SK-N-SH (cell line): Measurements from ENCODE around the gene SPOCK1. TPM values are rescaled to one million over a fixed set of nuclear protein-coding genes. Genes with fewer than 3 reads are reported as not detected.

Experiments
- CTCF ChIA-PET: fragments of 300-600, 350-600 bp; formaldehyde crosslinking; extraction: SDS; loops from one replicate; lab custom pipeline; 2021; lab: Yijun Ruan, JAX
- POLR2A ChIA-PET: fragments of 350-600 bp; sonication (Branson Sonifier 250); formaldehyde crosslinking; extraction: SDS; loops from one replicate; lab custom pipeline; 2020; ENCODE audit warnings: antibody characterized with exemption, inconsistent platforms; lab: Yijun Ruan, JAX
- DNase-seq: peaks from one replicate; pipeline ENCODE4 v3.0.0; 2012
- H2AFZ ChIP-seq: fragments of 200-600 bp; sonication (generic); 2 replicates; pipeline ENCODE4 v1.8.1; 2016; ENCODE audit warnings: antibody characterized with exemption, mild to moderate bottlenecking, low read depth
- H3F3A ChIP-seq: fragments of 200-600 bp; sonication (generic); replicated peaks from 2 replicates; pipeline ENCODE3; 2016; ENCODE audit warnings: antibody characterized with exemption, mild to moderate bottlenecking; ENCODE audit not compliant: insufficient read depth
- H3K27ac ChIP-seq, 2 experiments: fragments of 200-500 bp in 1 of 2; fragments of 200-600 bp in 1 of 2; sonication (Bioruptor generic) in 1 of 2; sonication (generic), shearing (Covaris generic) in 1 of 2; 2 replicates each; pipeline versions ENCODE4 v1.5.1 to v1.6.1; 2014 to 2016; ENCODE audit warnings: low read depth in 2 of 2, inconsistent platforms in 1 of 2, low read length in 1 of 2, mild to moderate bottlenecking in 1 of 2, mixed read lengths in 1 of 2
- H3K27me3 ChIP-seq: fragments of 200-600 bp; sonication (generic), shearing (Covaris generic); 2 replicates; pipeline ENCODE4 v1.6.1; 2016; ENCODE audit warnings: mixed run types; ENCODE audit not compliant: insufficient read depth
- H3K36me3 ChIP-seq, 2 experiments: fragments of 200-500 bp in 1 of 2; fragments of 200-600 bp in 1 of 2; sonication (Bioruptor generic) in 1 of 2; sonication (generic) in 1 of 2; replicated peaks in 1 of 2; 2 replicates each; pipeline versions ENCODE3 to v1.5.1; 2014 to 2016; ENCODE audit warnings: low read length in 1 of 2, mild to moderate bottlenecking in 1 of 2; ENCODE audit not compliant: insufficient read depth in 2 of 2, control insufficient read depth in 1 of 2
- H3K4me1 ChIP-seq, 2 experiments: fragments of 200-500 bp in 1 of 2; fragments of 200-600 bp in 1 of 2; sonication (Bioruptor generic) in 1 of 2; sonication (generic), shearing (Covaris generic) in 1 of 2; 2 replicates each; pipeline versions ENCODE4 v1.5.1 to v1.6.1; 2014 to 2016; ENCODE audit warnings: low read depth in 1 of 2, low read length in 1 of 2, mixed run types in 1 of 2; ENCODE audit not compliant: insufficient read depth in 2 of 2, control insufficient read depth in 1 of 2
- H3K4me2 ChIP-seq: fragments of 200-600 bp; sonication (generic), shearing (Covaris generic); 2 replicates; pipeline ENCODE4 v1.6.1; 2017; ENCODE audit warnings: mixed run types
- H3K4me3 ChIP-seq, 2 experiments: fragments of 200-500 bp in 1 of 2; fragments of 200-600 bp in 1 of 2; sonication (Bioruptor generic) in 1 of 2; sonication (generic), shearing (Covaris generic) in 1 of 2; 2 replicates each; pipeline versions ENCODE4 v1.5.1 to v1.8.1; 2014 to 2016; ENCODE audit warnings: low read depth in 2 of 2, inconsistent platforms in 1 of 2, low read length in 1 of 2, mild to moderate bottlenecking in 1 of 2, mixed read lengths in 1 of 2, moderate library complexity in 1 of 2
- H3K79me2 ChIP-seq: fragments of 200-600 bp; sonication (generic); 2 replicates; pipeline ENCODE4 v1.8.1; 2017; ENCODE audit warnings: mild to moderate bottlenecking; ENCODE audit not compliant: insufficient read depth
- H3K9ac ChIP-seq: fragments of 200-600 bp; sonication (generic); 2 replicates; pipeline ENCODE4 v1.6.1; 2017; ENCODE audit warnings: mixed run types
- H3K9me2 ChIP-seq: fragments of 200-600 bp; sonication (generic); 2 replicates; pipeline ENCODE4 v1.6.1; 2017; ENCODE audit warnings: mixed run types
- H3K9me3 ChIP-seq: fragments of 200-600 bp; sonication (generic); 2 replicates; pipeline ENCODE4 v1.6.1; 2017; ENCODE audit warnings: mixed run types, mild to moderate bottlenecking, moderate library complexity
- H4K20me1 ChIP-seq: fragments of 200-600 bp; sonication (generic); 2 replicates; pipeline ENCODE4 v1.6.1; 2017; ENCODE audit warnings: mild to moderate bottlenecking, mixed run types; ENCODE audit not compliant: insufficient read depth
- CTCF ChIP-seq: fragments of 200-600 bp; sonication (generic); IDR thresholded peaks from 2 replicates; pipeline ENCODE4 v1.6.1; 2017; ENCODE audit warnings: antibody characterized with exemption, mild to moderate bottlenecking, moderate library complexity
- ELF1 ChIP-seq: IDR thresholded peaks from 2 replicates; pipeline ENCODE4 v1.4.0; 2012
- EZH2phosphoT487 ChIP-seq: fragments of 200-600 bp; sonication (generic); IDR thresholded peaks from 2 replicates; pipeline ENCODE4 v1.6.1; 2017; ENCODE audit warnings: low read depth, mixed run types, mild to moderate bottlenecking, antibody characterized with exemption, moderate library complexity, borderline replicate concordance
- FOXJ3 ChIP-seq: sonication (generic); formaldehyde crosslinking; IDR thresholded peaks from 2 replicates; pipeline ENCODE4 v1.5.1; 2020; ENCODE audit warnings: mild to moderate bottlenecking, missing genetic modification reagents
- FOXM1 ChIP-seq: IDR thresholded peaks from 2 replicates; pipeline ENCODE4 v1.4.0; 2012; ENCODE audit warnings: low read depth, mild to moderate bottlenecking
- GABPA ChIP-seq: IDR thresholded peaks from 2 replicates; pipeline ENCODE4 v1.4.0; 2012; ENCODE audit warnings: low read depth, mild to moderate bottlenecking
- MAX ChIP-seq: IDR thresholded peaks from 2 replicates; pipeline ENCODE4 v1.4.0; 2012; ENCODE audit warnings: low read depth
- MXI1 ChIP-seq: IDR thresholded peaks from 2 replicates; pipeline ENCODE4 v1.6.1; 2012; ENCODE audit warnings: mild to moderate bottlenecking, low read depth, low read length, improper control_type of control experiment
- PBX3 ChIP-seq: IDR thresholded peaks from 2 replicates; pipeline ENCODE4; 2012
- RFX5 ChIP-seq: IDR thresholded peaks from 2 replicates; pipeline ENCODE4 v1.6.1; 2012; ENCODE audit warnings: mild to moderate bottlenecking, improper control_type of control experiment, low read length
- RXRA ChIP-seq: IDR thresholded peaks from 2 replicates; pipeline ENCODE4 v1.4.0; 2012; ENCODE audit warnings: low read depth, mild to moderate bottlenecking, borderline replicate concordance
- SIN3A ChIP-seq: IDR thresholded peaks from 2 replicates; pipeline ENCODE4 v1.6.1; 2012; ENCODE audit warnings: low read depth, mild to moderate bottlenecking, low read length, moderate library complexity, borderline replicate concordance
- SMC3 ChIP-seq: IDR thresholded peaks from 2 replicates; pipeline ENCODE4 v1.6.1; 2012; ENCODE audit warnings: low read depth, low read length, improper control_type of control experiment
- YY1 ChIP-seq: IDR thresholded peaks from 2 replicates; pipeline ENCODE4 v1.4.0; 2012; ENCODE audit warnings: low read depth, mild to moderate bottlenecking
- ZBTB33 ChIP-seq: IDR thresholded peaks from 2 replicates; pipeline ENCODE4 v1.4.0; 2012; ENCODE audit warnings: low read depth, borderline replicate concordance
- WGBS: methylation state at CpG from one replicate; pipeline ENCODE4 v1.1.6; 2017; ENCODE audit warnings: low lambda C conversion rate; 5-methylcytosine and 5-hydroxymethylcytosine counted together
- polyA plus RNA-seq, 3 experiments: library from polyadenylated mRNA; depleted of rRNA; stranded (reverse); fragments of >200 nt; gene quantifications; 2 replicates each; pipeline ENCODE4 v1.2.3, GENCODE V29; 2012
- TF ChIP-seq, protein P1 (sequence below): fragments of 150-350 bp; IDR thresholded peaks from 2 replicates; pipeline ENCODE4 v1.6.1; 2016; ENCODE audit warnings: mild to moderate bottlenecking, low read depth, low read length

Gene SPOCK1
- polyA plus RNA-seq, 1 of the 3 experiments (the other 2 are of a cell fraction): 11.3 TPM

DNA sequence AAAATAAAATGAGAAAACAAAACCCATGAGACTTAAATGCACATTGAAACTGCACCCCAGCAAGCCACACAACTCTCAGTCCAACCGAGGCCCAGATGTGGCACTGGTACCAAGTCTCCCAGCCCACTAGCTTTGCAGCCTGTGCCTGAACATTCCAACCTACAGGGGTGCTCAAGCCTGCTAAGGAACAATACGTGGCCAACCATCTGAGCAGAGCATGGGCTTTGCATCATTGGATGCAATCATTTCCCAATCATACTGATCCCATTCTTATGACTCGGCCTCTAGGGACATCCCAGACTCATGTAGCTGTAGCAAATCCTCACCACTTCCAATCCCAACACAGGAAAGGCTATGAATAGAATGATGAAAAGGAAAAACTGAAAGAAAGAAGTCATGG lies 297.2 kb downstream of the SPOCK1 start:
- Histone ChIP-seq H2AFZ (no peak overlapping the region), H3F3A (peaks cover 7% of the 10 kb centered on the region), H3K4me2 (no peak overlapping the region), H3K4me1 (peaks cover 4 to 17% of the 10 kb centered on the region in 2 experiments; a peak in 2 of 4 replicates), H4K20me1 (no peaks in the 10 kb centered on the region), H3K9ac (no peak overlapping the region), H3K36me3 (no peaks in the 10 kb centered on the region), H3K4me3 (no peak overlapping the region), H3K9me3 (no peaks in the 10 kb centered on the region), H3K9me2 (no peaks in the 10 kb centered on the region), H3K27ac (no peak overlapping the region), H3K79me2 (no peaks in the 10 kb centered on the region; the same call in 1 of the 2 replicates), H3K27me3 (no peaks in the 10 kb centered on the region)
- ChIA-PET POLR2A (no interaction called here), CTCF (interaction anchor here (0.8 to 1.6 kb wide), 3 partner anchors 17 to 20 kb away, joined by 3 to 5 read pairs (median 3); no protein-coding TSS in a partner anchor)
- WGBS: 29% methylated on average over 2 of the region's 3 CpGs
- TF ChIP-seq FOXJ3: no peak
- TF ChIP-seq ZBTB33: no peak
- TF ChIP-seq SMC3: no peak
- no peak for TF ChIP-seq RXRA
- peak; percentile 52 for TF ChIP-seq CTCF
- TF ChIP-seq GABPA: no peak
- TF ChIP-seq EZH2phosphoT487: no peak
- TF ChIP-seq RFX5: no peak
- DNase-seq: no peak

GRCh38 chr5:137200906-137201700 lies 298.0 kb downstream of the SPOCK1 start:
- no peak for DNase-seq
- WGBS: 47% methylated on average over 5 of the region's 5 CpGs
- H3F3A ChIP-seq: peaks cover 7% of the 10 kb centered on the region
- H3K79me2 ChIP-seq: no peaks in the 10 kb centered on the region; the same call in 1 of the 2 replicates
- H3K9me2 ChIP-seq: no peaks in the 10 kb centered on the region
- H3K27me3 ChIP-seq: no peaks in the 10 kb centered on the region
- ChIA-PET POLR2A (no interaction called here), CTCF (interaction anchor here (0.8 to 1.6 kb wide), 2 partner anchors 17 to 19 kb away, joined by 3 to 5 read pairs; no protein-coding TSS in a partner anchor)
- no peak overlapping the region for H3K9ac ChIP-seq
- H3K27ac ChIP-seq: no peak overlapping the region
- no peaks in the 10 kb centered on the region for H3K36me3 ChIP-seq
- H3K4me2 ChIP-seq: no peak overlapping the region
- no peaks in the 10 kb centered on the region for H3K9me3 ChIP-seq
- H2AFZ ChIP-seq: no peak overlapping the region
- no peaks in the 10 kb centered on the region for H4K20me1 ChIP-seq
- H3K4me3 ChIP-seq: no peak overlapping the region
- H3K4me1 ChIP-seq: peaks cover 2 to 12% of the 10 kb centered on the region in 2 experiments; a peak in 2 of 4 replicates
- TF ChIP-seq RFX5 (no peak), SMC3 (no peak), RXRA (no peak), SIN3A (no peak), MXI1 (no peak), FOXM1 (no peak), YY1 (no peak), MAX (no peak), ELF1 (no peak), PBX3 (no peak), EZH2phosphoT487 (no peak)
- TF ChIP-seq, protein P1, sequence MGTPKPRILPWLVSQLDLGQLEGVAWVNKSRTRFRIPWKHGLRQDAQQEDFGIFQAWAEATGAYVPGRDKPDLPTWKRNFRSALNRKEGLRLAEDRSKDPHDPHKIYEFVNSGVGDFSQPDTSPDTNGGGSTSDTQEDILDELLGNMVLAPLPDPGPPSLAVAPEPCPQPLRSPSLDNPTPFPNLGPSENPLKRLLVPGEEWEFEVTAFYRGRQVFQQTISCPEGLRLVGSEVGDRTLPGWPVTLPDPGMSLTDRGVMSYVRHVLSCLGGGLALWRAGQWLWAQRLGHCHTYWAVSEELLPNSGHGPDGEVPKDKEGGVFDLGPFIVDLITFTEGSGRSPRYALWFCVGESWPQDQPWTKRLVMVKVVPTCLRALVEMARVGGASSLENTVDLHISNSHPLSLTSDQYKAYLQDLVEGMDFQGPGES: no peak
